ENCODE measurements around the gene MTTP.

Gene MTTP

GRCh38 chr4:99593781-99594641, 19.4 kb downstream of the MTTP start:
- DNase-seq: no peak

- DNase-seq: no peak
Measured at GRCh38 chr4:99594818-99595217, 20.2 kb downstream of the MTTP start.

GRCh38 chr4:99606716-99607115, 32.1 kb downstream of the MTTP start:
- no peak for DNase-seq

GRCh38 chr4:99608417-99608816, 33.8 kb downstream of the MTTP start:
- no peak for DNase-seq

- no peak for DNase-seq
Measured at GRCh38 chr4:99610605-99611175, 36.1 kb downstream of the MTTP start.

GRCh38 chr4:99612281-99612680, 37.7 kb downstream of the MTTP start:
- DNase-seq: no peak

GRCh38 chr4:99612704-99613103, 38.1 kb downstream of the MTTP start:
- DNase-seq: no peak

GRCh38 chr4:99614491-99614890, 39.9 kb downstream of the MTTP start:
- no peak for DNase-seq

GRCh38 chr4:99615170-99615820, 40.7 kb downstream of the MTTP start:
- DNase-seq: no peak

GRCh38 chr4:99617374-99617773, 42.8 kb downstream of the MTTP start:
- no peak for DNase-seq

GRCh38 chr4:99622341-99622740, 47.7 kb downstream of the MTTP start:
- DNase-seq: no peak

GRCh38 chr4:99624141-99624719, 49.6 kb downstream of the MTTP start:
- no peak for DNase-seq

GRCh38 chr4:99625369-99625768, 50.7 kb downstream of the MTTP start:
- no peak for DNase-seq

- no peak for DNase-seq
Measured at GRCh38 chr4:99628040-99628439, 53.4 kb downstream of the MTTP start.

- DNase-seq: no peak
Measured at GRCh38 chr4:99629962-99630554, 55.4 kb downstream of the MTTP start.

GRCh38 chr4:99630857-99631360, 56.3 kb downstream of the MTTP start:
- no peak for DNase-seq

- no peak for DNase-seq
Measured at GRCh38 chr4:99633772-99634171, 59.1 kb downstream of the MTTP start.

GRCh38 chr4:99634742-99635360, 60.2 kb downstream of the MTTP start:
- DNase-seq: no peak

GRCh38 chr4:99635601-99636000, 61.0 kb downstream of the MTTP start:
- DNase-seq: no peak

- DNase-seq: no peak
Measured at GRCh38 chr4:99636422-99636821, 61.8 kb downstream of the MTTP start.

GRCh38 chr4:99637174-99637573, 62.5 kb downstream of the MTTP start:
- DNase-seq: no peak

GRCh38 chr4:99640676-99641075, 66.1 kb downstream of the MTTP start:
- no peak for DNase-seq

Measured in effector CD8-positive, alpha-beta T cell (primary cell).